ENCODE measurements around the gene RBM39. TPM values are rescaled to one million over a fixed set of nuclear protein-coding genes. Genes with fewer than 3 reads are reported as not detected.
"Not testable (repeated sequence)": the region's sequence is repeated elsewhere in the genome, so short reads cannot be mapped to it uniquely, and the experiment has no call there.

Gene RBM39
- total RNA-seq, 1 donor from 2014 or later: 187 TPM

GRCh38 chr20:35757098-35757705 is 15.1 kb upstream of the RBM39 start:
- DNase-seq (ENCODE audit: extremely low read depth, low read depth, low spot score): no peak

- no peak for DNase-seq (ENCODE audit: extremely low read depth, low read depth, low spot score)
These were observed 14.3 kb upstream of the RBM39 start for GRCh38 chr20:35756404-35756803.

GRCh38 chr20:35750611-35751010 is 8.6 kb upstream of the RBM39 start:
- DNase-seq (ENCODE audit: extremely low read depth, low read depth, low spot score): no peak

GRCh38 chr20:35744492-35744841 is 2.4 kb upstream of the RBM39 start:
- DNase-seq (ENCODE audit: extremely low read depth, low read depth, low spot score): not testable (repeated sequence)

- DNase-seq (ENCODE audit: extremely low read depth, low read depth, low spot score): no peak
These were observed 1.8 kb upstream of the RBM39 start for GRCh38 chr20:35743693-35744491.

- DNase-seq (ENCODE audit: extremely low read depth, low read depth, low spot score): no peak
These were observed 872 bp upstream of the RBM39 start for GRCh38 chr20:35742741-35743523.

GRCh38 chr20:35739294-35740163 is 2.5 kb downstream of the RBM39 start:
- no peak for DNase-seq (ENCODE audit: extremely low read depth, low read depth, low spot score)

GRCh38 chr20:35738410-35739179 is 3.5 kb downstream of the RBM39 start:
- no peak for DNase-seq (ENCODE audit: extremely low read depth, low read depth, low spot score)

GRCh38 chr20:35737865-35738333 is 4.2 kb downstream of the RBM39 start:
- no peak for DNase-seq (ENCODE audit: extremely low read depth, low read depth, low spot score)

- no peak for DNase-seq (ENCODE audit: extremely low read depth, low read depth, low spot score)
These were observed 6.1 kb downstream of the RBM39 start for GRCh38 chr20:35735826-35736470.

GRCh38 chr20:35734777-35735649 is 7.0 kb downstream of the RBM39 start:
- DNase-seq (ENCODE audit: extremely low read depth, low read depth, low spot score): no peak

- no peak for DNase-seq (ENCODE audit: extremely low read depth, low read depth, low spot score)
These were observed 7.7 kb downstream of the RBM39 start for GRCh38 chr20:35734374-35734773.

- DNase-seq (ENCODE audit: extremely low read depth, low read depth, low spot score): no peak
These were observed 9.4 kb downstream of the RBM39 start for GRCh38 chr20:35732644-35732982.

- DNase-seq (ENCODE audit: extremely low read depth, low read depth, low spot score): no peak
These were observed 10.0 kb downstream of the RBM39 start for GRCh38 chr20:35731862-35732643.

- DNase-seq (ENCODE audit: extremely low read depth, low read depth, low spot score): no peak
These were observed 10.6 kb downstream of the RBM39 start for GRCh38 chr20:35731469-35731788.

- no peak for DNase-seq (ENCODE audit: extremely low read depth, low read depth, low spot score)
These were observed 11.2 kb downstream of the RBM39 start for GRCh38 chr20:35730583-35731468.
